Large intestine (tissue), 3 donors: ENCODE results near the gene SCT. TPM values are rescaled to one million over a fixed set of nuclear protein-coding genes. Genes with fewer than 3 reads are reported as not detected.
A peak's percentile ranks its signal among the peaks of the same experiment; 100 is the strongest.

Source experiments
- DNase-seq, 2 donors: peaks; one replicate each; pipeline versions ENCODE4 v3.0.0 to v3.0.0-alpha.2; 2013
- H3K27ac ChIP-seq: one replicate; pipeline ENCODE4 v1.5.1; 2013; ENCODE audit warnings: low read length
- H3K27me3 ChIP-seq: 2 replicates; pipeline ENCODE4 v1.6.1; 2013; ENCODE audit warnings: low read length; ENCODE audit not compliant: control insufficient read depth, insufficient read depth
- H3K36me3 ChIP-seq: 2 replicates; pipeline ENCODE4 v1.6.1; 2013; ENCODE audit warnings: low read length; ENCODE audit not compliant: control insufficient read depth, insufficient read depth
- H3K4me1 ChIP-seq: one replicate; pipeline ENCODE4 v1.6.1; 2013; ENCODE audit warnings: low read length; ENCODE audit not compliant: control insufficient read depth, insufficient read depth
- H3K4me3 ChIP-seq: one replicate; pipeline ENCODE4 v1.5.1; 2013; ENCODE audit warnings: low read length
- H3K9me3 ChIP-seq: one replicate; pipeline ENCODE4 v1.6.1; 2013; ENCODE audit warnings: mild to moderate bottlenecking, low read depth, low read length, moderate library complexity; ENCODE audit not compliant: control insufficient read depth
- WGBS: methylation state at CpG from one replicate; pipeline ENCODE4 v1.1.5; 2013; ENCODE audit warnings: low lambda C conversion rate; ENCODE audit not compliant: insufficient coverage; 5-methylcytosine and 5-hydroxymethylcytosine counted together
- polyA plus RNA-seq: library from polyadenylated mRNA; unstranded; fragments of 120-200 nt; gene quantifications from one replicate; pipeline ENCODE4 v1.2.1, GENCODE V29; 2013

SCT gene
- polyA plus RNA-seq, 1 donor, result 131 TPM

DNA sequence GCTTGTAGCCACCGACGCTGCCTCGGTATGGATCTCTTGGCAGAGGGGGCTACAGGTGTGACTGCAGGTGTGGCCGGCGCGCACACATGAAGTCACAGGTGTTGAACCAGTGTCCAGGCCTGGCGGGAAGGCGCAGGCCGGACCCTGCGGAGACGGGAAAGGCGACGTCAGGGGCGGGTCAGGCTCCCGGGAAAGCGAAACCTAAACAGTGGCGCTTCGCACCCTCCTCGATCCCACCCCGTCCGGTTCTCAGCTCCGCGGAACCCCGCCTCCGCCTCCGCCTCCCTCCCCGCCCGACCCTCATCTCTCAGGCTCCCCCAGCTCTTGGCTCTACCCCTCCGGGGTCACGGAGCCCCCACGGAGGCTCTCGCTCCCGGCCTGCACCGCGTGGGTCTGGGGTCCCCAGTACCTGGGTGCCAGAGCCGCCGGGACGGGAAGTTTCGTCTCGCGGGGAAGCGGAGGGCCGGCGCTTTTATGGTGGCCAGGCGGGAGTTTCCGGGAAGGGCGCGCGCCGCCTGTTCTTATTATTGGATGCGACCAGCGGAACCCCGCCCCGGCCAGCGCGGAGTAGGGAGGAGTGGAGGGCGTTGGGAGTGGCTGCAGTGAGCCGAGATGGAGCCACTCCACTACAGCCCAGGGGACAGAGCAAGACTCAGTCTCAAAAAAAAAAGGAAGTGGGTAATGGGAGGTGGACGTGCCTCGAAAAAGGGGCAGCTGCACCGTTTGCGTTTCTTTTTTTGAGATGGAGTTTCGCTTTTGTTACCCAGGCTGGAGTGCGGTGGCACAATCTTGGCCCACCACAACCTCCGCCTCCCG is 11.3 kb downstream of the SCT start, which contains the start of gene IRF7:
Gene IRF7, minus strand, starts transcription at position 447 of the 816 bp plus-strand sequence. CDS start 586 bp downstream, outside the sequence.
- DNase-seq, result peak; percentile 89 to 96
- no peaks in the 10 kb centered on the region for H3K27me3 ChIP-seq
- peaks cover 58% of the 10 kb centered on the region for H3K36me3 ChIP-seq
- peak within 1 kb of the TSS; percentile 86 for H3K27ac ChIP-seq
- no CpG with 5 or more reads among the region's 66 CpGs for WGBS
- peak within 1 kb of the TSS; percentile 60 for H3K4me3 ChIP-seq
- peaks cover 22% of the 10 kb centered on the region for H3K4me1 ChIP-seq
- peaks cover 8% of the 10 kb centered on the region for H3K9me3 ChIP-seq

GRCh38 chr11:614623-615503 is 12.1 kb downstream of the SCT start:
- no CpG with 5 or more reads among the region's 68 CpGs for WGBS
- H3K36me3 ChIP-seq, result peaks cover 61% of the 10 kb centered on the region

DNA sequence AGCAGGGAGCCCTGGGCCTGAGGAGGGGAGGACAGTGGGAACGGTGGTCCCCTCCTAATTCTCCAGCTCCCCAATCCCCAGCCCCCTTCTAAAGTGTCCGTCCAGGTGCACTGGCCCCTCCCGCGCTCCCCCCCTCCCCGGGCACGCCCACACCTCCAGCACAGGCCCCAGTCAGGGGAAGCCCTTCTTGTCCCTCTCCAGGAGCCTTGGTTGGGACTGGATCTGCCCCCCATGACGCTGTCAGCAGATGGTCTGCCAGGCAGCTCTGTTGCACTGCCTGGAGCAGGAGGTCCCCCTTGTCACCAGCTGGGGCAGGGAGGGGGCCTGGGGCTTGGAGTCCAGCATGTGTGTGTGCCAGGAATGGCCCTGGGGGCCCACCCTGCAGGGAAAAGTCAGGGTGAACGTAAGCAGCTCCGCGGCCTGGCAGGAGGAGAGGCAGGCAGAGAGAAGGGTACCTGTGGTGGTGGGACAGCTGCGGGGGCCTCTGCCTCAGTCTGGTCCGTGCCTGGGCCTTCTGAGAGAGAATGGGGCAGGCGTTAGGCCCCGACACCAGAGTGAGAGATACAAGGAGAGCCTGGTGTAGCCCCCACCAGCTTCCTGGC is 12.9 kb downstream of the SCT start:
- Histone ChIP-seq H3K4me3 (peak overlapping the region; percentile 6), H3K4me1 (peaks cover 22% of the 10 kb centered on the region), H3K9me3 (peaks cover 11% of the 10 kb centered on the region), H3K27ac (peak overlapping the region; percentile 48), H3K36me3 (peaks cover 62% of the 10 kb centered on the region), H3K27me3 (no peaks in the 10 kb centered on the region)
- no CpG with 5 or more reads among the region's 14 CpGs for WGBS
- no peak for DNase-seq

More at GRCh38 chr11:614623-615503, 12.1 kb downstream of the SCT start:
- Histone ChIP-seq H3K27ac (peak overlapping the region; percentile 86), H3K4me1 (peaks cover 22% of the 10 kb centered on the region), H3K27me3 (no peaks in the 10 kb centered on the region), H3K4me3 (peak overlapping the region; percentile 60), H3K9me3 (peaks cover 8% of the 10 kb centered on the region)
- no peak for DNase-seq

DNA sequence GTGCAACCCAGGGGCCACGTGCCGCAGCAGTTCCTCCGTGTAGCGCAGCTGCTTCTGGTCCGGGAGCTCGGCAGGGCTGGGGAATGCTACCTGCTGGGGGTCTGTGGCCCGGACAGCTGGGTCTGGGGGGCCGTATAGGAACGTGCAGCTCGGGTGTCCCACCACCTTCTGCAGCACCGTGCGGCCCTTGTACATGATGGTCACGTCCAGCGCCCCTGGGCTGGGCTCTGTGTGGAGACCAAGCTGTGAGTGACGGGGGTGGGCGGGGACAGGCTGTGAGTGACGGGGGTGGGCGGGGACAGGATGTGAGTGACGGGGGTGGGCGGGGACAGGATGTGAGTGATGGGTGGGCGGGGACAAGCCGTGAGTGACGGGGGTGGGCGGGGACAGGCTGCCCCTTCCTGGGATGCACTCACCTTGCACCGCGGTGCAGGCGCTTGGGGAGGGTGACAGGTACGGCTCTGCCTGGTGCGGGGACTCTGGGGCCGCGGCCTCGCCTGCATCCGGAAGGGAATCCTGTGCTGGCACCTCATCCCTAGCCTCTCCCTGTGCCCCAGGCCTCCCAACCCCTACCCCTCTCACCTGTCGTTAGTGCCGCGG is 13.5 kb downstream of the SCT start:
- DNase-seq, result peak in 1 of 2 donors; percentile 64
- peaks cover 13% of the 10 kb centered on the region for H3K9me3 ChIP-seq
- no peaks in the 10 kb centered on the region for H3K27me3 ChIP-seq
- H3K27ac ChIP-seq, result peak overlapping the region; percentile 48
- H3K36me3 ChIP-seq, result peaks cover 62% of the 10 kb centered on the region
- no CpG with 5 or more reads among the region's 36 CpGs for WGBS
- peaks cover 22% of the 10 kb centered on the region for H3K4me1 ChIP-seq
- H3K4me3 ChIP-seq, result peak overlapping the region; percentile 6

DNA sequence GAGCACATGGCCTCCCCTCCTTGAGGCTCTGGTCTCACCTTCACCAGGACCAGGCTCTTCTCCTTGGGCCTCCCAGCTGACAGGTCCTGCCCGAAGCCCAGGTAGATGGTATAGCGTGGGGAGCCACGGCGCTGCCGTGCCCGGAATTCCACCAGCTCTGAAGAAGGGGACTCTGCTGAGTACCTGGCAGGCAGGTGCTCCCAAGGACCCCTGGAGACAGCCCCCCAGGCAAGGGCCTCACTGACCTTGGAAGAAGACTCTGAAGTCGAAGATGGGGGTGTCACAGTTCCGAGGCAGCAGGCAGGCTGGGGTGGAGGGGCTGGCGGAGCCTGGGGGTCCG is 14.1 kb downstream of the SCT start:
- no CpG with 5 or more reads among the region's 10 CpGs for WGBS
- Histone ChIP-seq H3K27ac (no peak overlapping the region), H3K36me3 (peaks cover 62% of the 10 kb centered on the region), H3K9me3 (peaks cover 18% of the 10 kb centered on the region), H3K4me3 (no peak overlapping the region), H3K27me3 (no peaks in the 10 kb centered on the region), H3K4me1 (peaks cover 22% of the 10 kb centered on the region)
- DNase-seq, result no peak

DNA sequence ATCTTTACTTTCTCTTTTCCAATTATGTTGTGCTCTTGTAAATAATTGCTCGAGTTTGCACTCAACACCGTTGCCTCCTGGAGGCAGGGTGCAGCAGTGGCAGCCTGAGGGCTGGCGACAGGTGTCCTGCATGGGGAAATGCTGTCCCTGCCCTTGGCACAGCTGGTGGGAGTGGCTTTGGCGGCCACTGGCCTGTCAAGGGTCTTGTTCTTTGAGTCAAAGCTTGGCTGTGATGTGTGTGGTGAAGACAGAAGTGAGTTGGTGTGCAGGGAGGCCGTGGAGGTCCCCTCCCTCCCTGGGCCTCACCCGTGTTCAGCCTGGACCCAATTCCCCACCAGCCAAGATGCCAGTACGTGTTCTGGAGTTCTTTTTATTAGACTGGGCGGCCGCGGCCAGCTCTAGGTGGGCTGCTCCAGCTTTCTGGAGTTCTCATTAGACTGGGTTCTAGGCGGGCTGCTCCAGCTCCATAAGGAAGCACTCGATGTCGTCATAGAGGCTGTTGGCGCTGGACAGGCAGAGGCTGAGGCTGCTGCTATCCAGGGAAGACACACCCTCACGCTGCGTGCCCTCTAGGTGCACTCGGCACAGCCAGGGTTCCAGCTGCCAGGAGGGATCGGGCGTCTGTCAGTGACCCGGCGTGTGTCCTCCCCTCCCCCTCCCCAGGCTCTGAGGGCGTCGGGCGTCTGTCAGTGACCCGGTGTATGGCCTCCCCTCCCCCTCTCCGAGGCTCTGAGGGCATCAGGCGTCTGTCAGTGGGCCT is 14.6 kb downstream of the SCT start:
- Histone ChIP-seq H3K4me1 (peaks cover 22% of the 10 kb centered on the region), H3K27ac (no peak overlapping the region), H3K27me3 (no peaks in the 10 kb centered on the region), H3K36me3 (peaks cover 66% of the 10 kb centered on the region), H3K9me3 (peaks cover 19% of the 10 kb centered on the region), H3K4me3 (no peak overlapping the region)
- no CpG with 5 or more reads among the region's 27 CpGs for WGBS
- peak in 1 of 2 donors; percentile 45 for DNase-seq

DNA sequence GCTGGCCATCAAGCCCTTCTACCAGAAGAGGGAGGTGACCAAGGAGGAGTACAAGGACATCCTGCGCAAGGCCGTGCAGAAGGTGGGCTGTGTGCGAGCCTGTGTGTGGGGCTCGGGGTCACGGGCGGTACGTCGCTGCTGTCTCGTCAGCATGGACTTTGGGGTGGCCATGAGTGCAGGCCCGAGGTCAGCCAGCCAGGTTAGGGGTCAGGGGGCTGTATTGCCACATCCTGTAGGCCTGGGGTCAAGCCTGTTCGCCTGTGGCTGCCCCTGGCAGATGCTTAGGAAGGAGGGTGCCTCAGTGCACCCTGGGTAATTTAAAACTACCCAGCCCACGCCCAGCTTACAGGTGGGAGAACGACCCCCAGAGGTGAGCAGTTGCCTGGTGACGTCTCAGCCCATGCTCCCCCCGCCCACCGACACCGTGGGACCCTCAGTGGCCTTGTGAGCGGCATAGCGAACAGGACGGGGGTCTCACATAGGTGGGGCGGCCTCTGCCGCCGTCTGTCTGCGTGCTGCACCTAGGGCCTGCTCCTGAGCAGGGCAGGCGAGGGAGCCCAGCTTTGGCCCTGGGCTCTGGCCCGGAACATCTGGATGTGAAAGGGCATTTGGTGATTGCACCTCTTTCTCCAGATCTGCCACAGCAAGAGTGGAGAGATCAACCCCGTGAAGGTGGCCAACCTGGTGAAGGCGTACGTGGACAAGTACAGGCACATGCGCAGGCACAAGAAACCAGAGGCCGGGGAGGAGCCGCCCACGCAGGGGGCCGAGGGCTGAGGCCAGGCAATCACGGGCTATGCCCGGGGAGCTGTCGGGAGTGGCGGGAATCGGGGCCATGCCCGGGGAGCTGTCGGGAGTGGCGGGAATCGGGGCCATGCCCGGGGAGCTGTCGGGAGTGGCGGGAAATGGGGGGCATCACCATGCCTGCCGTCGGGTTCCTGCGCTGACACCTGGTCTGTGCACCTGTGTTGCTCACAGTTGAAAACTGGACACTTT is 15.7 kb downstream of the SCT start:
- WGBS, result no CpG with 5 or more reads among the region's 49 CpGs
- H3K36me3 ChIP-seq, result peaks cover 77% of the 10 kb centered on the region
- H3K27me3 ChIP-seq, result no peaks in the 10 kb centered on the region
- no peak overlapping the region for H3K27ac ChIP-seq
- H3K4me3 ChIP-seq, result no peak overlapping the region
- no peak for DNase-seq
- H3K9me3 ChIP-seq, result peaks cover 19% of the 10 kb centered on the region
- peaks cover 22% of the 10 kb centered on the region for H3K4me1 ChIP-seq

GRCh38 chr11:610146-610801 is 16.7 kb downstream of the SCT start:
- H3K4me1 ChIP-seq, result peaks cover 20% of the 10 kb centered on the region
- H3K27ac ChIP-seq, result no peak overlapping the region
- no peaks in the 10 kb centered on the region for H3K27me3 ChIP-seq
- WGBS, result no CpG with 5 or more reads among the region's 18 CpGs
- DNase-seq, result no peak
- H3K36me3 ChIP-seq, result peaks cover 87% of the 10 kb centered on the region
- peaks cover 19% of the 10 kb centered on the region for H3K9me3 ChIP-seq
- H3K4me3 ChIP-seq, result no peak overlapping the region
